KMS-11 (cell line): Measurements from ENCODE around the gene DHPS.
"Not testable (repeated sequence)": the region's sequence is repeated elsewhere in the genome, so short reads cannot be mapped to it uniquely, and the experiment has no call there.

Source experiments
- H2AFZ ChIP-seq: fragments of 200-600 bp; sonication (generic); 2 replicates; pipeline ENCODE4 v1.6.1; 2016; ENCODE audit warnings: antibody characterized with exemption, mixed run types, low read depth
- H3K27ac ChIP-seq: fragments of 200-600 bp; sonication (generic); 2 replicates; pipeline ENCODE4 v1.6.1; 2016; ENCODE audit warnings: mild to moderate bottlenecking, mixed run types
- H3K27me3 ChIP-seq: fragments of 200-600 bp; sonication (generic); 2 replicates; pipeline ENCODE4 v1.6.1; 2017; ENCODE audit warnings: mild to moderate bottlenecking, low read depth, mixed run types, moderate library complexity; ENCODE audit not compliant: insufficient read depth
- H3K36me3 ChIP-seq: fragments of 200-600 bp; sonication (generic); 2 replicates; pipeline ENCODE4 v1.6.1; 2017; ENCODE audit warnings: mild to moderate bottlenecking, mixed run types; ENCODE audit not compliant: insufficient read depth
- H3K4me1 ChIP-seq: fragments of 200-600 bp; sonication (generic); 2 replicates; pipeline ENCODE4 v1.6.1; 2016; ENCODE audit warnings: mild to moderate bottlenecking, low read depth, mixed run types; ENCODE audit not compliant: poor library complexity, severe bottlenecking
- H3K4me2 ChIP-seq: fragments of 200-600 bp; sonication (generic); 2 replicates; pipeline ENCODE4 v1.7.0; 2016; ENCODE audit warnings: mild to moderate bottlenecking, mixed run types
- H3K4me3 ChIP-seq: fragments of 200-600 bp; sonication (generic); IDR thresholded peaks from 2 replicates; pipeline ENCODE4 v1.6.1; 2017; ENCODE audit warnings: low read depth, low read length, mixed read lengths; ENCODE audit not compliant: insufficient read depth
- H3K79me2 ChIP-seq: fragments of 200-600 bp; sonication (generic); 2 replicates; pipeline ENCODE4 v1.6.1; 2016; ENCODE audit warnings: low read depth, mixed run types; ENCODE audit not compliant: insufficient read depth
- H3K9ac ChIP-seq: fragments of 200-600 bp; sonication (generic); 2 replicates; pipeline ENCODE4 v1.6.1; 2016; ENCODE audit warnings: mild to moderate bottlenecking, mixed run types
- H4K20me1 ChIP-seq: fragments of 200-600 bp; sonication (generic); 2 replicates; pipeline ENCODE4 v1.6.1; 2016; ENCODE audit warnings: mild to moderate bottlenecking, mixed run types; ENCODE audit not compliant: insufficient read depth
- TF ChIP-seq, protein P1 (sequence below): fragments of 200-600 bp; sonication (generic); conservative IDR thresholded peaks from 2 replicates; pipeline ENCODE4 v1.6.1; 2017; ENCODE audit warnings: low read depth, mild to moderate bottlenecking, antibody characterized with exemption, low read length, moderate library complexity, mixed read lengths

Gene DHPS

DNA sequence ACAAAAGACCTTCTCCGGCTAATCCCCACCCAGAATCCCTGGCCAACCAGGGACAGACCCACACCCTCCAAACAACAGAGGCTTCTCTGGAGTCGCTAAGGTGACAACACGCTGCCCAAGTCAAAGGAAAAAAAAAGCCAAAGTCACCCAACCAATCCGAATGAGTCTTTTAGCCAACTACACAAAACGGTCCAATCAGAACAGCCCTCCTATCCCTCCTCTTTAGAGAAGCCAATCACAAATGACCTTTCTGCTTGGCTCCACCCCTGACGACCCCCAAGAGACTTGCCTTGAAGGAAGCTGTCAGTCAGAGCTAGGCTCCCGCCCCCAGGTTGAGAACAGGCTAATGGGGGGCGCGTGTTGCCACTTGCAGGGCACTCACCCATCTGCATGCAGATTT lies 21.4 kb upstream of the DHPS start:
- no peak overlapping the region for H3K4me2 ChIP-seq
- no peak overlapping the region for H3K4me3 ChIP-seq
- H2AFZ ChIP-seq, result no peak overlapping the region
- no peaks in the 10 kb centered on the region for H3K27me3 ChIP-seq
- H3K79me2 ChIP-seq, result no peaks in the 10 kb centered on the region
- H3K4me1 ChIP-seq, result peaks cover 11% of the 10 kb centered on the region
- TF ChIP-seq, protein P1, sequence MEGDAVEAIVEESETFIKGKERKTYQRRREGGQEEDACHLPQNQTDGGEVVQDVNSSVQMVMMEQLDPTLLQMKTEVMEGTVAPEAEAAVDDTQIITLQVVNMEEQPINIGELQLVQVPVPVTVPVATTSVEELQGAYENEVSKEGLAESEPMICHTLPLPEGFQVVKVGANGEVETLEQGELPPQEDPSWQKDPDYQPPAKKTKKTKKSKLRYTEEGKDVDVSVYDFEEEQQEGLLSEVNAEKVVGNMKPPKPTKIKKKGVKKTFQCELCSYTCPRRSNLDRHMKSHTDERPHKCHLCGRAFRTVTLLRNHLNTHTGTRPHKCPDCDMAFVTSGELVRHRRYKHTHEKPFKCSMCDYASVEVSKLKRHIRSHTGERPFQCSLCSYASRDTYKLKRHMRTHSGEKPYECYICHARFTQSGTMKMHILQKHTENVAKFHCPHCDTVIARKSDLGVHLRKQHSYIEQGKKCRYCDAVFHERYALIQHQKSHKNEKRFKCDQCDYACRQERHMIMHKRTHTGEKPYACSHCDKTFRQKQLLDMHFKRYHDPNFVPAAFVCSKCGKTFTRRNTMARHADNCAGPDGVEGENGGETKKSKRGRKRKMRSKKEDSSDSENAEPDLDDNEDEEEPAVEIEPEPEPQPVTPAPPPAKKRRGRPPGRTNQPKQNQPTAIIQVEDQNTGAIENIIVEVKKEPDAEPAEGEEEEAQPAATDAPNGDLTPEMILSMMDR, result no peak
- no peaks in the 10 kb centered on the region for H4K20me1 ChIP-seq
- no peaks in the 10 kb centered on the region; the same call in 1 of the 2 replicates for H3K36me3 ChIP-seq
- no peak overlapping the region for H3K27ac ChIP-seq
- H3K9ac ChIP-seq, result no peak overlapping the region

DNA sequence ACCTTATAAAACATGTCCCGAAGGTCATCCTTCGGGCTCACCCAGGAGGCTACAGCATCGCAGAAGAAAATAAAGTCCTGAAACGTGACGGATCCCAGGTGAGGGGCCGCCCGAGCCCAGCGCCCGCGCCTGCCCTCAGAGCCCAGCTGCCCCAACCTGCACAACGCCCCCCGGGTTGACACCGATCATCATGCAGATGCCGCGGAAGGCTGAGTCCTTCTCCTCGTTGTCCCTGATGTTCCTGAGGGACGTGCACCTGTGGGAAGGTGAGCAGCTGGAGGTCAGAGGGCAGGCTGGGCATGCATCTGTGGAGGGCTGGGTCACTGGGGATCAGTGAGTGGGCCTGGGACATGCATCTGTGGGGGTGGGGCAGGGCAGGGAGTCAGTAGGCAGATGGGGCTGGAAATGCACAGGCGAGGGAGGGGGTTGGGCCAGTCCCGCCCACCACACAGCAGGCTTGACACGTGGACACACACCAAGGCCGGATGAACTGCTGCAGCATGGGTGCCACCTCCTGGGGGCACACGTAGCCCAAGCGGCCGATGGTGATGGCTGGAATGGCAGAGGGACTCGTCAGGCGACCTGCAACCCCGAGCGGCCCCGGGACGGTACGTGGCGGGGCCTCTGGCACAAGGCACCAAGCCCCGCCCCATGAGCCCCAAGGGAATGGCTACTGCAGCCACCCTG lies 20.1 kb upstream of the DHPS start:
- Histone ChIP-seq H3K27ac (no peak overlapping the region), H4K20me1 (no peaks in the 10 kb centered on the region), H3K9ac (no peak overlapping the region), H3K27me3 (no peaks in the 10 kb centered on the region), H3K36me3 (no peaks in the 10 kb centered on the region; the same call in 1 of the 2 replicates), H3K4me1 (peaks cover 21% of the 10 kb centered on the region), H2AFZ (no peak overlapping the region), H3K4me2 (no peak overlapping the region), H3K79me2 (no peaks in the 10 kb centered on the region), H3K4me3 (no peak overlapping the region)
- TF ChIP-seq, protein P1, result no peak

DNA sequence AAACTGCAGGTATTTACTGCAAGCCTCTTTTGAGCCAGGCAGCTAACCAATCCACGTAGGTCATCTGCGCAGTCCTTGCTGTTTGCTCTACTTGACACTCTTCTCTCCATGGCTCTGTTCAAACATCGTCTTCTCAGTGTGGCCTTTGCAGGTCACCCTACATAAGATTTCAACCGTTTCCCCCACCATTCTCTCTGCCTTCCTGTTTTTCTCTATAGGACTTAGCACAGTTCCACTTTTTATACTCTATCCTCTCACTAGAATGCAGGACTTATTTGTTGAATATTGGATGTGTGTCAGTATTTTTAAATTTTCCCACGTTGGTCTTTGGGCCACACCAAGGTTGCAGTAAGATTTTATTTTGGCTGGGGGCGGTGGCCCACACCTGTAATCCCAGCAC lies 16.5 kb upstream of the DHPS start:
- Histone ChIP-seq H4K20me1 (no peaks in the 10 kb centered on the region), H3K27me3 (no peaks in the 10 kb centered on the region), H3K4me1 (peaks cover 33% of the 10 kb centered on the region), H3K4me2 (peak overlapping the region; percentile 88; the same call in 1 of the 2 replicates), H3K27ac (no peak overlapping the region), H3K9ac (no peak overlapping the region), H3K36me3 (no peaks in the 10 kb centered on the region; the same call in 1 of the 2 replicates), H3K79me2 (no peaks in the 10 kb centered on the region), H3K4me3 (no peak overlapping the region), H2AFZ (no peak overlapping the region)
- TF ChIP-seq, protein P1, result no peak

DNA sequence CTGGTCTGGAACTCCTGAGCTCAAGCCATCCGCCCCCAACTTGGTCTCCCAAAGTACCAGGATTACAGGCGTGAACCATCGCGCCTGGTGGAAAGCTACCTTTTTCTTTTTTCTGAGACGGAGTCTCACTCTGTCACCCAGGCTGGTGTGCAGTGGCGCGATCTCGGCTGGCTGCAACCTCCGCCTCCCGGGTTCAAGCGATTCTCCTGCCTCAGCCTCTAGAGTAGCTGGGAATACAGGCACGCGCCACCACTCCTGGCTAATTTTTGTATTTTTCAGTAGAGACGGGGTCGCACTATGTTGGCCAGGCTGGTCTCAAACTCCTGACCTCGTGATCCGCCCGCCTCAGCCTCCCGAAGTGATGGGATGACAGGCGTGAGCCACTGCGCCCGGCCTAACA lies 15.7 kb upstream of the DHPS start:
- H3K4me1 ChIP-seq, result peaks cover 33% of the 10 kb centered on the region
- H3K79me2 ChIP-seq, H3K36me3 ChIP-seq, H4K20me1 ChIP-seq, H3K9ac ChIP-seq, H3K27me3 ChIP-seq, H3K27ac ChIP-seq, H2AFZ ChIP-seq, H3K4me3 ChIP-seq: not testable (repeated sequence)
- peak overlapping the region; percentile 88 for H3K4me2 ChIP-seq
